ENCODE results near the gene KLKB1.
"Not testable (repeated sequence)": the region's sequence is repeated elsewhere in the genome, so short reads cannot be mapped to it uniquely, and the experiment has no call there.

The KLKB1 gene

GRCh38 chr4:186265683-186266652 is 38.7 kb downstream of the KLKB1 start, which contains the start of gene F11:
Gene F11 (plus strand): TSS chr4:186266189. CDS start chr4:186267137, 948 bp downstream.
- no peak for DNase-seq

GRCh38 chr4:186266729-186267456 is 39.6 kb downstream of the KLKB1 start:
- DNase-seq: no peak

GRCh38 chr4:186271081-186271678 is 43.9 kb downstream of the KLKB1 start:
- DNase-seq: no peak

- DNase-seq: no peak
Measured at GRCh38 chr4:186272699-186273391, 45.5 kb downstream of the KLKB1 start.

- not testable (repeated sequence) for DNase-seq
Measured at GRCh38 chr4:186273392-186273789, 46.1 kb downstream of the KLKB1 start.

- DNase-seq: no peak
Measured at GRCh38 chr4:186283311-186283710, 56.0 kb downstream of the KLKB1 start.

- DNase-seq: no peak
Measured at GRCh38 chr4:186285147-186285546, 57.8 kb downstream of the KLKB1 start.

GRCh38 chr4:186286581-186286980 is 59.3 kb downstream of the KLKB1 start:
- no peak for DNase-seq

- no peak for DNase-seq
Measured at GRCh38 chr4:186291256-186291890, 64.1 kb downstream of the KLKB1 start.

- peak; percentile 55 for DNase-seq
Measured at GRCh38 chr4:186294160-186294559, 66.9 kb downstream of the KLKB1 start.

- no peak for DNase-seq
Measured at GRCh38 chr4:186296481-186296880, 69.2 kb downstream of the KLKB1 start.

GRCh38 chr4:186297013-186297645 is 69.8 kb downstream of the KLKB1 start:
- DNase-seq: peak; percentile 79

GRCh38 chr4:186298031-186298647 is 70.8 kb downstream of the KLKB1 start:
- no peak for DNase-seq

- peak; percentile 20 for DNase-seq
Measured at GRCh38 chr4:186299291-186299690, 72.0 kb downstream of the KLKB1 start.

GRCh38 chr4:186300659-186301390 is 73.5 kb downstream of the KLKB1 start:
- no peak for DNase-seq

- no peak for DNase-seq
Measured at GRCh38 chr4:186304216-186304615, 76.9 kb downstream of the KLKB1 start.

- no peak for DNase-seq
Measured at GRCh38 chr4:186304866-186305505, 77.7 kb downstream of the KLKB1 start.

GRCh38 chr4:186307497-186307896 is 80.2 kb downstream of the KLKB1 start:
- no peak for DNase-seq

GRCh38 chr4:186307916-186308315 is 80.6 kb downstream of the KLKB1 start:
- no peak for DNase-seq

Measured in OCI-M1 (cell line).